HG03175 (cell line): Measurements from ENCODE around the gene CCDC136.

Source experiments
- ATAC-seq: cut with Tn5 transposase; IDR thresholded peaks from one replicate; pipeline ENCODE4 v1.9.1; 2021; ENCODE audit warnings: mild to moderate bottlenecking, moderate library complexity; ENCODE audit not compliant: unreplicated experiment

CCDC136 gene

GRCh38 chr7:128775744-128776474, 15.9 kb upstream of the CCDC136 start, which contains the start of gene OPN1SW:
OPN1SW (minus strand) TSS chr7:128775794; CDS start chr7:128775781, 13 bp downstream.
- no peak for ATAC-seq

GRCh38 chr7:128777156-128778123, 14.3 kb upstream of the CCDC136 start:
- no peak for ATAC-seq

- no peak for ATAC-seq
Measured at GRCh38 chr7:128778946-128779345, 12.8 kb upstream of the CCDC136 start.

- ATAC-seq = no peak
Measured at GRCh38 chr7:128781126-128781525, 10.6 kb upstream of the CCDC136 start.

- no peak for ATAC-seq
Measured at GRCh38 chr7:128781851-128782250, 9.9 kb upstream of the CCDC136 start.

- ATAC-seq = no peak
Measured at GRCh38 chr7:128783143-128783861, 8.5 kb upstream of the CCDC136 start.

- no peak for ATAC-seq
Measured at GRCh38 chr7:128785738-128786137, 6.0 kb upstream of the CCDC136 start.

- no peak for ATAC-seq
Measured at GRCh38 chr7:128788446-128789412, 3.0 kb upstream of the CCDC136 start.

- no peak for ATAC-seq
Measured at GRCh38 chr7:128790315-128791041, 1.3 kb upstream of the CCDC136 start.

- no peak for ATAC-seq
Measured at GRCh38 chr7:128791972-128792327, 182 bp downstream of the CCDC136 start.

GRCh38 chr7:128792471-128793180, 858 bp downstream of the CCDC136 start:
- ATAC-seq = no peak

- ATAC-seq = no peak
Measured at GRCh38 chr7:128793181-128793547, 1.4 kb downstream of the CCDC136 start.

GRCh38 chr7:128794020-128794419, 2.3 kb downstream of the CCDC136 start:
- ATAC-seq = no peak

GRCh38 chr7:128794436-128794835, 2.7 kb downstream of the CCDC136 start:
- ATAC-seq = no peak

- ATAC-seq = no peak
Measured at GRCh38 chr7:128795129-128795528, 3.4 kb downstream of the CCDC136 start.

GRCh38 chr7:128796327-128796726, 4.6 kb downstream of the CCDC136 start:
- ATAC-seq = no peak

- no peak for ATAC-seq
Measured at GRCh38 chr7:128799451-128799850, 7.7 kb downstream of the CCDC136 start.

GRCh38 chr7:128800567-128800966, 8.8 kb downstream of the CCDC136 start:
- no peak for ATAC-seq

- ATAC-seq = no peak
Measured at GRCh38 chr7:128801003-128801402, 9.2 kb downstream of the CCDC136 start.
